C4-2B (cell line): ENCODE data around the gene SLC25A21.

ENCODE experiments used
- H3K27ac ChIP-seq: fragments of 450-650 bp; 2 replicates; pipeline ENCODE4 v1.5.1; 2017
- CTCF ChIP-seq: fragments of 450-650 bp; conservative IDR thresholded peaks from 2 replicates; pipeline ENCODE4 v1.5.1; 2017; ENCODE audit warnings: mild to moderate bottlenecking
- ZFX ChIP-seq: fragments of 450-650 bp; IDR thresholded peaks from 2 replicates; pipeline ENCODE4 v1.6.1; 2017

Gene SLC25A21

GRCh38 chr14:36750244-36750643 lies 422.2 kb downstream of the SLC25A21 start:
- no peak for TF ChIP-seq CTCF
- TF ChIP-seq ZFX = no peak
- no peak overlapping the region for H3K27ac ChIP-seq

DNA sequence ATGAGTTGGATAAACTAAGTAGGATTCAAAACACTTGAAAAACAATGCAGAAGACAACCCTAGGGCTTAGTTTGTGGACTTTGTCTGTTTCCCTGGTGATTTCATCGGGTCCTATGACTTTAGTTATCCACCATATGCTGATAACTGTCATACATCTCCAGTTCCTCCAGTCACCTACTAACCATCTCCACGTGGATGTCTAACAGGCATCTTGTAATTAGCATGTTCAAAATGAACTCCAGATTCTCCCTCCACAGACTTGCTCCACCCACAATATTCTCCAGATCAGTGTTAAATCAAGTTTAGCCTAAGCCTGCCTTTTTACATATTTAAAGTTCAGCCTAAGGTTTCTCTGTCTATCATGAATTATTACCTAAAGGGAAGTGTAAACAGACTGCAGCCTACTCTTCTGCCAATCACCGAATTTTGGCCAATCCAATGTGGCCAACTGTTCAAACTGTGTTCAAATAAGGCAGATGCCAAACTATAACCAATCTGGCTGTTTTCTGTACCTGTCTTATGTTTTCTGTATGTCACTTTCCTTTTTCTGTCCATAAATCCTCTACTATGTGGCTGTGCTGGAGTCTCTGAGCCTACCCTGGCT lies 423.7 kb downstream of the SLC25A21 start:
- H3K27ac ChIP-seq = no peak overlapping the region
- TF ChIP-seq ZFX = no peak
- no peak for TF ChIP-seq CTCF

DNA sequence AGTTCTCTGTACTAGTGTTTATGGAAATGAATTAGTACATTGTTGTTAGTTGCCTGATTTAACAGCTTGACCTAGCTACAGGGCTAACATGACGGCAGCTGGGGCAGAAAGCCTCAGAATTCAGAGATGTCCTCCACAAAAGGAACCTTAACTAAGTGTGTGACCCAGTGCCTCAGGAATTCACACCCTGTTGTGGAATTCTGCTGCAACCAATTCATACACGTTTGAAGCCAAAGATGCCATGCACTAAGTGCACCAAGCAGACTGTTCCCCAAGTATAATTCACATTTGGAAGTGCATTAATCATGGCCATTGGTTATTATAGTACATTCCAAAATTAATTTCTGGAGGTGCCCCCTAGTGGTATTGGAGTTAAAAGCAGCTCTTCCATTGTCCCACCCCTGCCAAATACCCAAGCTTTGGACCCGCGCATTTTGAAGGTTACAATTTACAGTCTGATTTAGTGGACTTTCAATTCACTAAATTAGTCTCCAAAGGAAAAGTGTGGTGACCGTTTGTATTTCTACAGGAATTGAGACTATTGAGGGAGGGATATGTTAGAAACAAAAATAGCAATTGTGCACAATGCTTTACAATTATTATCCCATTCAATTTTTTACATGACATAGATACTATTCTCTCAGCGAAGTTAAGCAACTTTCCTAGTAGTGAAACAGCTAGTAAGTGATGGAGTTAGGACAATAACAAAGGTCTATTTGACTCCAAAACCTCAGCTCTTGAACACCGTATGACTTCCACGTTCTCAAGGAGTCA lies 424.8 kb downstream of the SLC25A21 start:
- TF ChIP-seq ZFX (no peak), CTCF (peak; percentile 91)
- no peak overlapping the region for H3K27ac ChIP-seq

- H3K27ac ChIP-seq = no peak overlapping the region
- no peak for TF ChIP-seq CTCF
- TF ChIP-seq ZFX = no peak
These were observed 425.5 kb downstream of the SLC25A21 start for GRCh38 chr14:36746872-36747271.

GRCh38 chr14:36741858-36742257 lies 430.5 kb downstream of the SLC25A21 start:
- no peak for TF ChIP-seq CTCF
- TF ChIP-seq ZFX = no peak
- H3K27ac ChIP-seq = no peak overlapping the region

DNA sequence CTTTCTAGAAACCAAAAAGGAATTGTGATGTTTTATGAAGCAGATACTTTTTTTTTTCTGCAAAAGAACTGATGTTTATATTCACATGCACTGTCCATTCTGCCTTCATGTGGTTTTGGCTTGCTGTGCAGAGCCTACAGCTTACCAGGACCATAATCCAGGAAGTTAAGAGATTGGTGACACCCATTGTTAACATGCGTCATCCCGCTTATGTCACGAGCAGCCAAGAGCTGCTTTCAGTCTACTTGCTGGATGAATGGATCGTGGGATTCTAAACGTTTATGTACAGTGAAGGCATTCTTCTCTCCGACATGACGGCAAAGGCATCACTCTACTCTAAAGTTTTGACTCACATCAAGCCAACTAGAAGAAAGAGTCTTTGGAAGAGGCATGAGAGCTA lies 434.1 kb downstream of the SLC25A21 start:
- TF ChIP-seq ZFX (no peak), CTCF (no peak)

GRCh38 chr14:36726128-36726527 lies 446.3 kb downstream of the SLC25A21 start:
- TF ChIP-seq CTCF (no peak), ZFX (no peak)
- no peak overlapping the region for H3K27ac ChIP-seq

More for the DNA sequence above, 434.1 kb downstream of the SLC25A21 start:
- no peak overlapping the region for H3K27ac ChIP-seq
